Measurements from ENCODE around the gene SIPA1L3.
A peak's percentile ranks its signal among the peaks of the same experiment; 100 is the strongest.

SIPA1L3 gene

GRCh38 chr19:38202504-38202903 is 295.5 kb downstream of the SIPA1L3 start:
- DNase-seq: no peak

GRCh38 chr19:38203197-38203596 is 296.2 kb downstream of the SIPA1L3 start:
- DNase-seq: no peak

GRCh38 chr19:38204096-38204495 is 297.1 kb downstream of the SIPA1L3 start:
- DNase-seq: peak; percentile 19

- DNase-seq: no peak
Observed at GRCh38 chr19:38204728-38205127, 297.7 kb downstream of the SIPA1L3 start.

GRCh38 chr19:38206006-38206745 is 299.2 kb downstream of the SIPA1L3 start:
- no peak for DNase-seq

- DNase-seq: no peak
Observed at GRCh38 chr19:38206928-38207327, 299.9 kb downstream of the SIPA1L3 start.

GRCh38 chr19:38207543-38207942 is 300.5 kb downstream of the SIPA1L3 start:
- DNase-seq: no peak

- no peak for DNase-seq
Observed at GRCh38 chr19:38208571-38208970, 301.6 kb downstream of the SIPA1L3 start.

GRCh38 chr19:38209152-38209551 is 302.1 kb downstream of the SIPA1L3 start:
- no peak for DNase-seq

- peak; percentile 19 for DNase-seq
Observed at GRCh38 chr19:38209671-38210457, 302.9 kb downstream of the SIPA1L3 start.

GRCh38 chr19:38210458-38210987 is 303.5 kb downstream of the SIPA1L3 start:
- peak; percentile 39 for DNase-seq

- DNase-seq: no peak
Observed at GRCh38 chr19:38211151-38211591, 304.2 kb downstream of the SIPA1L3 start.

- DNase-seq: no peak
Observed at GRCh38 chr19:38211766-38212165, 304.8 kb downstream of the SIPA1L3 start.

- no peak for DNase-seq
Observed at GRCh38 chr19:38213469-38213868, 306.5 kb downstream of the SIPA1L3 start.

GRCh38 chr19:38213911-38214625 is 307.1 kb downstream of the SIPA1L3 start:
- no peak for DNase-seq

GRCh38 chr19:38216785-38217641 is 310.0 kb downstream of the SIPA1L3 start:
- DNase-seq: no peak

- DNase-seq: no peak
Observed at GRCh38 chr19:38218204-38218603, 311.2 kb downstream of the SIPA1L3 start.

- no peak for DNase-seq
Observed at GRCh38 chr19:38219221-38219620, 312.2 kb downstream of the SIPA1L3 start.

- DNase-seq: no peak
Observed at GRCh38 chr19:38221421-38221820, 314.4 kb downstream of the SIPA1L3 start.

GRCh38 chr19:38221919-38222830 is 315.2 kb downstream of the SIPA1L3 start:
- no peak for DNase-seq

- DNase-seq: no peak
Observed at GRCh38 chr19:38223119-38223523, 316.1 kb downstream of the SIPA1L3 start.

Data from NCI-H1092 treated with DMSO at 0.1 percent for 48 hours (cell line).